Measurements from ENCODE around the gene EXOC8. TPM values are rescaled to one million over a fixed set of nuclear protein-coding genes. Genes with fewer than 3 reads are reported as not detected.

The EXOC8 gene
- polyA plus RNA-seq, 1 donor: 13.7 TPM

- Histone ChIP-seq H3K27ac (ENCODE audit: low read length) (no peak overlapping the region), H3K27me3 (ENCODE audit: control insufficient read depth, insufficient read depth, low read length) (no peaks in the 10 kb centered on the region), H3K9me3 (ENCODE audit: control insufficient read depth, low read depth, low read length) (no peaks in the 10 kb centered on the region), H3K4me1 (ENCODE audit: control insufficient read depth, insufficient read depth, low read length) (peaks cover 3% of the 10 kb centered on the region), H3K36me3 (ENCODE audit: control insufficient read depth, insufficient read depth, low read length) (peaks cover 3% of the 10 kb centered on the region), H3K4me3 (ENCODE audit: low read length) (peak overlapping the region; percentile 99)
- peak in 1 of 2 donors; percentile 36 for DNase-seq
- no CpG with 5 or more reads among the region's 21 CpGs for WGBS (ENCODE audit: insufficient coverage, low lambda C conversion rate)
These were observed 1.7 kb downstream of the EXOC8 start for GRCh38 chr1:231335663-231336602.

- no peak for DNase-seq
- Histone ChIP-seq H3K9me3 (ENCODE audit: control insufficient read depth, low read depth, low read length) (no peaks in the 10 kb centered on the region), H3K27ac (ENCODE audit: low read length) (no peak overlapping the region), H3K4me3 (ENCODE audit: low read length) (peak overlapping the region; percentile 22), H3K4me1 (ENCODE audit: control insufficient read depth, insufficient read depth, low read length) (peaks cover 3% of the 10 kb centered on the region), H3K36me3 (ENCODE audit: control insufficient read depth, insufficient read depth, low read length) (peaks cover 3% of the 10 kb centered on the region), H3K27me3 (ENCODE audit: control insufficient read depth, insufficient read depth, low read length) (no peaks in the 10 kb centered on the region)
- 100% methylated on average over 3 of the region's 6 CpGs for WGBS (ENCODE audit: insufficient coverage, low lambda C conversion rate)
These were observed 2.7 kb downstream of the EXOC8 start for GRCh38 chr1:231334952-231335351.

- Histone ChIP-seq H3K27ac (ENCODE audit: low read length) (no peak overlapping the region), H3K27me3 (ENCODE audit: control insufficient read depth, insufficient read depth, low read length) (no peaks in the 10 kb centered on the region), H3K9me3 (ENCODE audit: control insufficient read depth, low read depth, low read length) (no peaks in the 10 kb centered on the region), H3K4me1 (ENCODE audit: control insufficient read depth, insufficient read depth, low read length) (peaks cover 3% of the 10 kb centered on the region), H3K4me3 (ENCODE audit: low read length) (peak overlapping the region; percentile 19), H3K36me3 (ENCODE audit: control insufficient read depth, insufficient read depth, low read length) (peaks cover 3% of the 10 kb centered on the region)
- WGBS (ENCODE audit: insufficient coverage, low lambda C conversion rate): no CpG with 5 or more reads among the region's 1 CpG
- DNase-seq: peak in 1 of 2 donors; percentile 4
These were observed 3.5 kb downstream of the EXOC8 start for GRCh38 chr1:231334079-231334666.

GRCh38 chr1:231332761-231333160 is 4.9 kb downstream of the EXOC8 start:
- no peak for DNase-seq
- no peaks in the 10 kb centered on the region for H3K27me3 ChIP-seq (ENCODE audit: control insufficient read depth, insufficient read depth, low read length)
- no peak overlapping the region for H3K27ac ChIP-seq (ENCODE audit: low read length)
- peaks cover 3% of the 10 kb centered on the region for H3K4me1 ChIP-seq (ENCODE audit: control insufficient read depth, insufficient read depth, low read length)
- no CpG with 5 or more reads among the region's 1 CpG for WGBS (ENCODE audit: insufficient coverage, low lambda C conversion rate)
- no peak overlapping the region for H3K4me3 ChIP-seq (ENCODE audit: low read length)
- peaks cover 3% of the 10 kb centered on the region for H3K36me3 ChIP-seq (ENCODE audit: control insufficient read depth, insufficient read depth, low read length)
- H3K9me3 ChIP-seq (ENCODE audit: control insufficient read depth, low read depth, low read length): no peaks in the 10 kb centered on the region

GRCh38 chr1:231329483-231329882 is 8.2 kb downstream of the EXOC8 start:
- no peaks in the 10 kb centered on the region for H3K9me3 ChIP-seq (ENCODE audit: control insufficient read depth, low read depth, low read length)
- WGBS (ENCODE audit: insufficient coverage, low lambda C conversion rate): no CpG with 5 or more reads among the region's 7 CpGs
- H3K4me3 ChIP-seq (ENCODE audit: low read length): no peak overlapping the region
- H3K27me3 ChIP-seq (ENCODE audit: control insufficient read depth, insufficient read depth, low read length): no peaks in the 10 kb centered on the region
- DNase-seq: no peak
- no peak overlapping the region for H3K27ac ChIP-seq (ENCODE audit: low read length)
- no peaks in the 10 kb centered on the region for H3K36me3 ChIP-seq (ENCODE audit: control insufficient read depth, insufficient read depth, low read length)
- H3K4me1 ChIP-seq (ENCODE audit: control insufficient read depth, insufficient read depth, low read length): no peaks in the 10 kb centered on the region

GRCh38 chr1:231327617-231328016 is 10.0 kb downstream of the EXOC8 start:
- Histone ChIP-seq H3K36me3 (ENCODE audit: control insufficient read depth, insufficient read depth, low read length) (no peaks in the 10 kb centered on the region), H3K9me3 (ENCODE audit: control insufficient read depth, low read depth, low read length) (no peaks in the 10 kb centered on the region), H3K4me1 (ENCODE audit: control insufficient read depth, insufficient read depth, low read length) (no peaks in the 10 kb centered on the region), H3K27ac (ENCODE audit: low read length) (no peak overlapping the region), H3K27me3 (ENCODE audit: control insufficient read depth, insufficient read depth, low read length) (no peaks in the 10 kb centered on the region), H3K4me3 (ENCODE audit: low read length) (no peak overlapping the region)
- no peak for DNase-seq
- 80% methylated on average over 1 of the region's 5 CpGs for WGBS (ENCODE audit: insufficient coverage, low lambda C conversion rate)

- WGBS (ENCODE audit: insufficient coverage, low lambda C conversion rate): 100% methylated on average over 1 of the region's 1 CpG
- Histone ChIP-seq H3K27me3 (ENCODE audit: control insufficient read depth, insufficient read depth, low read length) (no peaks in the 10 kb centered on the region), H3K9me3 (ENCODE audit: control insufficient read depth, low read depth, low read length) (no peaks in the 10 kb centered on the region), H3K36me3 (ENCODE audit: control insufficient read depth, insufficient read depth, low read length) (no peaks in the 10 kb centered on the region), H3K4me1 (ENCODE audit: control insufficient read depth, insufficient read depth, low read length) (no peaks in the 10 kb centered on the region), H3K27ac (ENCODE audit: low read length) (no peak overlapping the region), H3K4me3 (ENCODE audit: low read length) (no peak overlapping the region)
- DNase-seq: no peak
These were observed 11.4 kb downstream of the EXOC8 start for GRCh38 chr1:231326248-231326647.

- WGBS (ENCODE audit: insufficient coverage, low lambda C conversion rate): 62% methylated on average over 2 of the region's 5 CpGs
- H3K36me3 ChIP-seq (ENCODE audit: control insufficient read depth, insufficient read depth, low read length): no peaks in the 10 kb centered on the region
These were observed 13.0 kb downstream of the EXOC8 start for GRCh38 chr1:231324660-231325059.

GRCh38 chr1:231322880-231323530 is 14.6 kb downstream of the EXOC8 start:
- WGBS (ENCODE audit: insufficient coverage, low lambda C conversion rate): no CpG with 5 or more reads among the region's 7 CpGs
- no peaks in the 10 kb centered on the region for H3K36me3 ChIP-seq (ENCODE audit: control insufficient read depth, insufficient read depth, low read length)
- H3K4me1 ChIP-seq (ENCODE audit: control insufficient read depth, insufficient read depth, low read length): no peaks in the 10 kb centered on the region
- no peaks in the 10 kb centered on the region for H3K9me3 ChIP-seq (ENCODE audit: control insufficient read depth, low read depth, low read length)
- no peak for DNase-seq
- H3K27ac ChIP-seq (ENCODE audit: low read length): no peak overlapping the region
- H3K4me3 ChIP-seq (ENCODE audit: low read length): no peak overlapping the region
- H3K27me3 ChIP-seq (ENCODE audit: control insufficient read depth, insufficient read depth, low read length): no peaks in the 10 kb centered on the region

More at GRCh38 chr1:231324660-231325059, 13.0 kb downstream of the EXOC8 start:
- H3K4me1 ChIP-seq (ENCODE audit: control insufficient read depth, insufficient read depth, low read length): no peaks in the 10 kb centered on the region
- no peak for DNase-seq
- H3K9me3 ChIP-seq (ENCODE audit: control insufficient read depth, low read depth, low read length): no peaks in the 10 kb centered on the region
- no peaks in the 10 kb centered on the region for H3K27me3 ChIP-seq (ENCODE audit: control insufficient read depth, insufficient read depth, low read length)
- no peak overlapping the region for H3K4me3 ChIP-seq (ENCODE audit: low read length)
- H3K27ac ChIP-seq (ENCODE audit: low read length): no peak overlapping the region

- no CpG with 5 or more reads among the region's 9 CpGs for WGBS (ENCODE audit: insufficient coverage, low lambda C conversion rate)
- Histone ChIP-seq H3K27me3 (ENCODE audit: control insufficient read depth, insufficient read depth, low read length) (no peaks in the 10 kb centered on the region), H3K27ac (ENCODE audit: low read length) (no peak overlapping the region), H3K9me3 (ENCODE audit: control insufficient read depth, low read depth, low read length) (no peaks in the 10 kb centered on the region), H3K4me1 (ENCODE audit: control insufficient read depth, insufficient read depth, low read length) (no peaks in the 10 kb centered on the region), H3K36me3 (ENCODE audit: control insufficient read depth, insufficient read depth, low read length) (no peaks in the 10 kb centered on the region), H3K4me3 (ENCODE audit: low read length) (no peak overlapping the region)
- DNase-seq: no peak
These were observed 18.6 kb downstream of the EXOC8 start for GRCh38 chr1:231319080-231319479.

Measured in large intestine (tissue), 3 donors.